Trophoblast cell (in vitro differentiated cells and primary cell): ENCODE results near the gene SRCAP.
A peak's percentile ranks its signal among the peaks of the same experiment; 100 is the strongest.

Experiments
- DNase-seq, 2 donors: peaks; one replicate each; pipeline ENCODE4 v3.0.0-alpha.2; 2016
- H2AFZ ChIP-seq: 2 replicates; pipeline ENCODE4 v1.6.1; 2013; ENCODE audit warnings: low read length, moderate library complexity, mild to moderate bottlenecking; ENCODE audit not compliant: insufficient read depth, poor library complexity
- H2AK5ac ChIP-seq: 2 replicates; pipeline ENCODE4 v1.6.1; 2013; ENCODE audit warnings: mild to moderate bottlenecking, low read length
- H2BK120ac ChIP-seq: 2 replicates; pipeline ENCODE4 v1.6.1; 2013; ENCODE audit warnings: low read length, mild to moderate bottlenecking, moderate library complexity; ENCODE audit not compliant: insufficient read depth, poor library complexity
- H2BK12ac ChIP-seq: 2 replicates; pipeline ENCODE4 v1.6.1; 2013; ENCODE audit warnings: mild to moderate bottlenecking, low read length, moderate library complexity
- H2BK5ac ChIP-seq: 2 replicates; pipeline ENCODE4 v1.6.1; 2013; ENCODE audit warnings: low read length, low read depth, moderate library complexity, mild to moderate bottlenecking; ENCODE audit not compliant: poor library complexity
- H3K14ac ChIP-seq: 2 replicates; pipeline ENCODE4 v1.6.1; 2013; ENCODE audit warnings: mild to moderate bottlenecking, low read length
- H3K18ac ChIP-seq: 2 replicates; pipeline ENCODE4 v1.6.1; 2013; ENCODE audit warnings: mild to moderate bottlenecking, low read length
- H3K23ac ChIP-seq: 2 replicates; pipeline ENCODE4 v1.6.1; 2013; ENCODE audit warnings: low read length
- H3K27ac ChIP-seq: 2 replicates; pipeline ENCODE4 v1.5.1; 2013; ENCODE audit warnings: low read depth, mild to moderate bottlenecking, inconsistent platforms, low read length, moderate library complexity
- H3K27me3 ChIP-seq: 2 replicates; pipeline ENCODE4 v1.6.1; 2013; ENCODE audit warnings: inconsistent platforms, mild to moderate bottlenecking, low read length, moderate library complexity; ENCODE audit not compliant: insufficient read depth
- H3K36me3 ChIP-seq, 2 experiments: 1 replicate in 1 of 2; 2 replicates in 1 of 2; pipeline ENCODE4 v1.6.1; 2013; ENCODE audit warnings: low read length in 2 of 2, mild to moderate bottlenecking in 2 of 2, moderate library complexity in 1 of 2; ENCODE audit not compliant: insufficient read depth in 2 of 2, control insufficient read depth in 1 of 2
- H3K4ac ChIP-seq: 2 replicates; pipeline ENCODE4 v1.6.1; 2013; ENCODE audit warnings: low read depth, mild to moderate bottlenecking, low read length, moderate library complexity
- H3K4me1 ChIP-seq, 2 experiments: 1 replicate in 1 of 2; 2 replicates in 1 of 2; pipeline ENCODE4 v1.6.1; 2013; ENCODE audit warnings: low read length in 2 of 2, mild to moderate bottlenecking in 2 of 2, moderate library complexity in 1 of 2; ENCODE audit not compliant: insufficient read depth in 2 of 2, control insufficient read depth in 1 of 2
- H3K4me2 ChIP-seq: 2 replicates; pipeline ENCODE4 v1.6.1; 2013; ENCODE audit warnings: inconsistent platforms, mild to moderate bottlenecking, low read length, moderate library complexity
- H3K4me3 ChIP-seq: 2 replicates; pipeline ENCODE4 v1.5.1; 2013; ENCODE audit warnings: mild to moderate bottlenecking, low read depth, low read length, inconsistent platforms
- H3K79me1 ChIP-seq: one replicate; pipeline ENCODE4 v1.6.1; 2013; ENCODE audit warnings: low read length
- H3K79me2 ChIP-seq: 2 replicates; pipeline ENCODE4 v1.6.1; 2013; ENCODE audit warnings: low read length, mild to moderate bottlenecking; ENCODE audit not compliant: control insufficient read depth, insufficient read depth, poor library complexity
- H3K9ac ChIP-seq: 2 replicates; pipeline ENCODE4 v1.6.1; 2013; ENCODE audit warnings: mild to moderate bottlenecking, low read length
- H3K9me3 ChIP-seq: 2 replicates; pipeline ENCODE4 v1.6.1; 2013; ENCODE audit warnings: low read depth, mild to moderate bottlenecking, control low read depth, inconsistent platforms, low read length; ENCODE audit not compliant: insufficient read depth
- H4K12ac ChIP-seq: 2 replicates; pipeline ENCODE4 v1.6.1; 2013; ENCODE audit warnings: low read depth, mild to moderate bottlenecking, low read length, moderate library complexity
- H4K8ac ChIP-seq: 2 replicates; pipeline ENCODE4 v1.6.1; 2013; ENCODE audit warnings: low read depth, mild to moderate bottlenecking, low read length, moderate library complexity
- H4K91ac ChIP-seq: one replicate; pipeline ENCODE4 v1.6.1; 2013; ENCODE audit warnings: low read depth, mild to moderate bottlenecking, low read length, moderate library complexity
- WGBS: extraction: QIAGEN DNeasy Blood & Tissue Kit; methylation state at CpG from one replicate; pipeline ENCODE4 v1.1.7; 2013; ENCODE audit warnings: missing lambda C conversion rate; ENCODE audit not compliant: insufficient read length, insufficient coverage; ENCODE audit errors: extremely low coverage; 5-methylcytosine and 5-hydroxymethylcytosine counted together

The SRCAP gene

GRCh38 chr16:30761928-30762902 lies 63.2 kb downstream of the SRCAP start, which contains the start of the genes CFAP119 and RNF40:
TSS of gene CFAP119 (minus strand) at chr16:30762062. CDS start at chr16:30761748, 314 bp downstream.
TSS of gene RNF40 (plus strand) at chr16:30762322. CDS start at chr16:30762546, 224 bp downstream.
- peak within 1 kb of the TSS; percentile 97 for H3K14ac ChIP-seq
- peak within 1 kb of the TSS; percentile 95 for H3K4me2 ChIP-seq
- no CpG with 5 or more reads among the region's 60 CpGs for WGBS
- peaks cover 56 to 66% of the 10 kb centered on the region in 2 experiments for H3K36me3 ChIP-seq
- H3K4me1 ChIP-seq: peaks cover 13 to 16% of the 10 kb centered on the region in 2 experiments
- peaks cover 10% of the 10 kb centered on the region for H3K79me1 ChIP-seq
- peak within 1 kb of the TSS; percentile 93 for H4K91ac ChIP-seq
- H3K4me3 ChIP-seq: peak within 1 kb of the TSS; percentile 92
- H2BK5ac ChIP-seq: peak within 1 kb of the TSS; percentile 50
- peak within 1 kb of the TSS; percentile 86 for H4K12ac ChIP-seq
- peak within 1 kb of the TSS; percentile 91 for H2AFZ ChIP-seq
- H3K23ac ChIP-seq: no peak within 1 kb of the TSS
- no peaks in the 10 kb centered on the region for H3K27me3 ChIP-seq
- H3K9me3 ChIP-seq: no peaks in the 10 kb centered on the region
- peak; percentile 96 to 98 for DNase-seq
- peak within 1 kb of the TSS; percentile 9 for H2BK12ac ChIP-seq
- H4K8ac ChIP-seq: peak within 1 kb of the TSS; percentile 96
- H2BK120ac ChIP-seq: peak within 1 kb of the TSS; percentile 67
- H2AK5ac ChIP-seq: peak within 1 kb of the TSS; percentile 61
- peak within 1 kb of the TSS; percentile 95 for H3K9ac ChIP-seq
- peaks cover 15% of the 10 kb centered on the region for H3K79me2 ChIP-seq
- H3K27ac ChIP-seq: peak within 1 kb of the TSS; percentile 20
- peak within 1 kb of the TSS; percentile 63 for H3K4ac ChIP-seq
- H3K18ac ChIP-seq: peak within 1 kb of the TSS; percentile 96

- Histone ChIP-seq H2AFZ (no peak overlapping the region), H2AK5ac (peak overlapping the region; percentile 61), H2BK5ac (no peak overlapping the region), H3K18ac (no peak overlapping the region), H2BK12ac (no peak overlapping the region), H3K4me3 (peak overlapping the region; percentile 92), H3K14ac (no peak overlapping the region), H3K79me1 (peaks cover 10% of the 10 kb centered on the region), H3K4me2 (peak overlapping the region; percentile 87), H3K27me3 (no peaks in the 10 kb centered on the region), H2BK120ac (no peak overlapping the region), H3K4ac (peak overlapping the region; percentile 63), H3K23ac (no peak overlapping the region), H3K9ac (peak overlapping the region; percentile 95), H4K8ac (no peak overlapping the region), H3K9me3 (no peaks in the 10 kb centered on the region), H3K36me3 (peaks cover 58 to 66% of the 10 kb centered on the region in 2 experiments), H4K12ac (no peak overlapping the region), H3K4me1 (peaks cover 13 to 16% of the 10 kb centered on the region in 2 experiments), H3K79me2 (peaks cover 15% of the 10 kb centered on the region), H3K27ac (no peak overlapping the region), H4K91ac (no peak overlapping the region)
- WGBS: no CpG with 5 or more reads among the region's 15 CpGs
- no peak for DNase-seq
These were observed 64.2 kb downstream of the SRCAP start for GRCh38 chr16:30762991-30763725.

- no peak overlapping the region for H3K14ac ChIP-seq
- H2AFZ ChIP-seq: no peak overlapping the region
- peaks cover 1% of the 10 kb centered on the region for H3K9me3 ChIP-seq
- H4K91ac ChIP-seq: no peak overlapping the region
- no peak overlapping the region for H3K4ac ChIP-seq
- no peak overlapping the region for H3K27ac ChIP-seq
- peaks cover 10% of the 10 kb centered on the region for H3K79me1 ChIP-seq
- H3K23ac ChIP-seq: no peak overlapping the region
- H3K36me3 ChIP-seq: peaks cover 60 to 67% of the 10 kb centered on the region in 2 experiments
- no peak overlapping the region for H4K8ac ChIP-seq
- H3K9ac ChIP-seq: no peak overlapping the region
- DNase-seq: no peak
- H3K4me1 ChIP-seq: peaks cover 13 to 16% of the 10 kb centered on the region in 2 experiments
- H3K79me2 ChIP-seq: peaks cover 15% of the 10 kb centered on the region
- H3K27me3 ChIP-seq: no peaks in the 10 kb centered on the region
- no CpG with 5 or more reads among the region's 11 CpGs for WGBS
- H2AK5ac ChIP-seq: no peak overlapping the region
- H2BK12ac ChIP-seq: no peak overlapping the region
- no peak overlapping the region for H2BK120ac ChIP-seq
- no peak overlapping the region for H3K18ac ChIP-seq
- no peak overlapping the region for H2BK5ac ChIP-seq
- H3K4me2 ChIP-seq: no peak overlapping the region
- H4K12ac ChIP-seq: no peak overlapping the region
- no peak overlapping the region for H3K4me3 ChIP-seq
These were observed 65.1 kb downstream of the SRCAP start for GRCh38 chr16:30764086-30764485.

GRCh38 chr16:30764816-30765465 lies 66.0 kb downstream of the SRCAP start:
- no peak for DNase-seq
- Histone ChIP-seq H3K4ac (no peak overlapping the region), H3K36me3 (peaks cover 63 to 70% of the 10 kb centered on the region in 2 experiments), H4K91ac (no peak overlapping the region), H3K23ac (no peak overlapping the region), H3K4me1 (peaks cover 13 to 16% of the 10 kb centered on the region in 2 experiments), H3K4me3 (no peak overlapping the region), H3K27me3 (no peaks in the 10 kb centered on the region), H3K18ac (no peak overlapping the region), H3K27ac (no peak overlapping the region), H3K9ac (no peak overlapping the region), H2AK5ac (no peak overlapping the region), H2AFZ (no peak overlapping the region), H4K12ac (no peak overlapping the region), H2BK5ac (no peak overlapping the region), H2BK12ac (no peak overlapping the region), H3K4me2 (no peak overlapping the region), H3K9me3 (peaks cover 2% of the 10 kb centered on the region), H3K79me1 (peaks cover 10% of the 10 kb centered on the region), H3K14ac (no peak overlapping the region), H3K79me2 (peaks cover 15% of the 10 kb centered on the region), H4K8ac (no peak overlapping the region), H2BK120ac (no peak overlapping the region)
- no CpG with 5 or more reads among the region's 12 CpGs for WGBS
